Karpas-422 (cell line): Measurements from ENCODE around the gene ST6GAL1. TPM values are rescaled to one million over a fixed set of nuclear protein-coding genes. Genes with fewer than 3 reads are reported as not detected.

ENCODE experiments used
- DNase-seq: peaks from one replicate; pipeline ENCODE4 v3.0.0-alpha.2; 2015
- H2AFZ ChIP-seq: fragments of 200-600 bp; sonication (generic); 2 replicates; pipeline ENCODE4 v1.6.1; 2014; ENCODE audit warnings: antibody characterized with exemption, low read length, mixed read lengths
- H3K27ac ChIP-seq: fragments of 200-600 bp; sonication (generic); 2 replicates; pipeline ENCODE4 v1.5.1; 2014; ENCODE audit warnings: mild to moderate bottlenecking, low read length, moderate library complexity
- H3K27me3 ChIP-seq: fragments of 200-600 bp; sonication (generic); 2 replicates; pipeline ENCODE4 v1.6.1; 2014; ENCODE audit warnings: low read length, mixed read lengths
- H3K36me3 ChIP-seq: fragments of 200-600 bp; sonication (generic); 2 replicates; pipeline ENCODE4 v1.6.1; 2014; ENCODE audit warnings: low read length, mixed read lengths; ENCODE audit not compliant: insufficient read depth
- H3K4me1 ChIP-seq: fragments of 200-600 bp; sonication (generic); 2 replicates; pipeline ENCODE4 v1.6.1; 2014; ENCODE audit warnings: mild to moderate bottlenecking, low read length, mixed read lengths
- H3K4me2 ChIP-seq: fragments of 200-600 bp; sonication (generic); 2 replicates; pipeline ENCODE4 v1.6.1; 2014; ENCODE audit warnings: low read length, low read depth, mild to moderate bottlenecking; ENCODE audit not compliant: poor library complexity, severe bottlenecking
- H3K4me3 ChIP-seq: fragments of 200-600 bp; sonication (generic); 2 replicates; pipeline ENCODE4 v1.5.1; 2014; ENCODE audit warnings: mild to moderate bottlenecking, antibody characterized with exemption, low read length, mixed read lengths
- H3K79me2 ChIP-seq: fragments of 200-600 bp; sonication (generic); 2 replicates; pipeline ENCODE4 v1.6.1; 2014; ENCODE audit warnings: mild to moderate bottlenecking, low read length, mixed read lengths
- H3K9ac ChIP-seq: fragments of 200-600 bp; sonication (generic); 2 replicates; pipeline ENCODE4 v1.6.0; 2014; ENCODE audit warnings: low read length
- H3K9me2 ChIP-seq: fragments of 200-600 bp; sonication (generic), shearing (Covaris generic); replicated peaks from 2 replicates; pipeline ENCODE4 v1.6.0; 2014; ENCODE audit warnings: mild to moderate bottlenecking, low read length, moderate library complexity; ENCODE audit not compliant: insufficient read depth
- H3K9me3 ChIP-seq: fragments of 300-700, 200-600 bp; sonication (generic); 2 replicates; pipeline ENCODE4 v1.6.1; 2014; ENCODE audit warnings: low read length, mixed read lengths
- H4K20me1 ChIP-seq: fragments of 200-600 bp; sonication (generic); 2 replicates; pipeline ENCODE4 v1.6.1; 2014; ENCODE audit warnings: mild to moderate bottlenecking, antibody characterized with exemption, low read length, low read depth; ENCODE audit not compliant: insufficient read depth
- total RNA-seq: library from RNA; depleted of rRNA; stranded (reverse); fragments of >200 nt; shearing (Covaris generic); gene quantifications from 2 replicates; pipeline ENCODE4 v1.2.3, GENCODE V29; 2014; ENCODE audit warnings: low replicate concordance

ST6GAL1 gene
- total RNA-seq, 1 experiment from 2014 or later, result 416 TPM

DNA sequence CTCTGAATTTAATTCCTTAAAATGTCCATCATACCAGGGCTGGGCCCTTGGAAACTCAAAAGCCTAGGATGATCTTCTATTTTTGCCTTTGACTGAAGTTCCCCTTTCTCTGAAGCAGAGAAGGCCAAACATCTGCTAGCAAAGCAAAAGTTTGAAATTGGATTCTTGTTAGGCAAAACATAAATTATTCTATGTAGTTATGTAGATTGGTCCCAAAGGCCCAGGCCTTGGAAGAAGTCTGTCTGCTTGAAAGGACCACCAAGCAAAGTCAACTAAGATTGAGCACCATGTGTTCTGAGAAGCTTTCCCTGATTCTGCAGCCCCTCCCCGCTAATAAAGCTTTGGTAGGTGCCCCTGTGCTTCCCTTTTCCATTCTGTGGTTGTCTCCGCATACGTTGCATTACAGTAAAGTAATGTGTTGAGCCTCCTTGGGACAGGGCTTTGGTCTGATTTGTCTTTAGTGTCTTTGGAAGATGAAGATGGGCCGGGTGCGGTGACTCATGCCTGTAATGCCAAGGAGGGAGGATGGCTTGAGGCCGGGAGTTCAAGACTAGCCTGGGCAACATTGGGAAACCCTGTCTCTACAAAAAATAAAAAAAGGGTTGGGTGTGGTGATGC, 152.5 kb downstream of the ST6GAL1 start:
- Histone ChIP-seq H3K4me1 (peaks cover 21% of the 10 kb centered on the region), H3K4me2 (no peak overlapping the region), H2AFZ (no peak overlapping the region), H3K9me2 (no peaks in the 10 kb centered on the region), H3K27me3 (no peaks in the 10 kb centered on the region), H3K9ac (no peak overlapping the region), H4K20me1 (no peaks in the 10 kb centered on the region), H3K36me3 (no peaks in the 10 kb centered on the region; the same call in 1 of the 2 replicates), H3K79me2 (no peaks in the 10 kb centered on the region), H3K9me3 (peaks cover 9% of the 10 kb centered on the region), H3K4me3 (no peak overlapping the region), H3K27ac (peak overlapping the region; percentile 47)
- DNase-seq, result peak; percentile 63

DNA sequence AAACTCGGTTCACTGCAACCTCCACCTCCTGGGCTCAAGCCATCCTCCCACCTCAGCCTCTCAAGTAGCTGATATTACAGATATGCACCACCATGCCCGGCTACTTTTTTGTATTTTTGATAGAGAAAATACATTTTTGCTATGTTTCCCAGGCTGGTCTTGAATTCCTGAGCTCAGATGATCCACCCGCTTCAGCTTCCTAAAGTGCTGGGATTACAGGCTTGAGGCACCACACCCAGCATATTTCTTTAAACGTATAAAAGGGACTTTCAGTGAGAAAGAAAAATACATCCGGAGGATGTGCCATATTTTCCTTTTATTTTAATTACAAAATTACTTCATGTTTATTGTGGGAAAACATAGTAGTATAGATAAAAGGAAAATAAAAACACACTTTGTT, 153.8 kb downstream of the ST6GAL1 start:
- no peak overlapping the region for H3K4me2 ChIP-seq
- H3K36me3 ChIP-seq, result peaks cover 4% of the 10 kb centered on the region
- peak overlapping the region; percentile 47 for H3K27ac ChIP-seq
- DNase-seq, result peak; percentile 41
- H3K27me3 ChIP-seq, result no peaks in the 10 kb centered on the region
- no peak overlapping the region for H3K9ac ChIP-seq
- no peaks in the 10 kb centered on the region for H4K20me1 ChIP-seq
- no peak overlapping the region for H3K4me3 ChIP-seq
- peaks cover 9% of the 10 kb centered on the region for H3K9me3 ChIP-seq
- peaks cover 31% of the 10 kb centered on the region for H3K4me1 ChIP-seq
- no peak overlapping the region for H2AFZ ChIP-seq
- H3K9me2 ChIP-seq, result no peaks in the 10 kb centered on the region
- H3K79me2 ChIP-seq, result no peaks in the 10 kb centered on the region

DNA sequence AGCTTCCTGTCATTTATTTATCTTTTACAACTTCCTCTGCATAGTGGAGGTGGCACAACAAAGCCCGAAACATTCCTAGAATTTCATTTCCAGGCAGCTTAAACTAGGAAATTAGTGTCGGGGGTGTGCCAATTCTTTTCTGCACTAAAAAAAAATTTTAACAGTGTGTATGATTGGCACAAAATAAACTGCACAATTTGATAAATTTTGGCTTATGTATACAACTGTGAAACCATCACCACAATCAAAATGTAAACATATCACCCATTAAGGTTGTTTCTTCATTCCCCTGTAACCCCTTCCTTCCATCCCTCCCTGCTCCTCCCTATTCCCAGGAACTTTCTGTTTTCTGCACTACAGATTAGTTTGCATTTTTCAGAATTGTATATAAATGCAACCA, 154.3 kb downstream of the ST6GAL1 start:
- H4K20me1 ChIP-seq, result no peaks in the 10 kb centered on the region
- H3K27me3 ChIP-seq, result no peaks in the 10 kb centered on the region
- no peak overlapping the region for H3K4me3 ChIP-seq
- peaks cover 4% of the 10 kb centered on the region for H3K36me3 ChIP-seq
- peaks cover 9% of the 10 kb centered on the region for H3K9me3 ChIP-seq
- H2AFZ ChIP-seq, result no peak overlapping the region
- DNase-seq, result no peak
- H3K27ac ChIP-seq, result peak overlapping the region; percentile 47; the same call in 1 of the 2 replicates
- peaks cover 36% of the 10 kb centered on the region for H3K4me1 ChIP-seq
- H3K9ac ChIP-seq, result no peak overlapping the region
- H3K4me2 ChIP-seq, result no peak overlapping the region
- H3K9me2 ChIP-seq, result no peaks in the 10 kb centered on the region
- H3K79me2 ChIP-seq, result no peaks in the 10 kb centered on the region

DNA sequence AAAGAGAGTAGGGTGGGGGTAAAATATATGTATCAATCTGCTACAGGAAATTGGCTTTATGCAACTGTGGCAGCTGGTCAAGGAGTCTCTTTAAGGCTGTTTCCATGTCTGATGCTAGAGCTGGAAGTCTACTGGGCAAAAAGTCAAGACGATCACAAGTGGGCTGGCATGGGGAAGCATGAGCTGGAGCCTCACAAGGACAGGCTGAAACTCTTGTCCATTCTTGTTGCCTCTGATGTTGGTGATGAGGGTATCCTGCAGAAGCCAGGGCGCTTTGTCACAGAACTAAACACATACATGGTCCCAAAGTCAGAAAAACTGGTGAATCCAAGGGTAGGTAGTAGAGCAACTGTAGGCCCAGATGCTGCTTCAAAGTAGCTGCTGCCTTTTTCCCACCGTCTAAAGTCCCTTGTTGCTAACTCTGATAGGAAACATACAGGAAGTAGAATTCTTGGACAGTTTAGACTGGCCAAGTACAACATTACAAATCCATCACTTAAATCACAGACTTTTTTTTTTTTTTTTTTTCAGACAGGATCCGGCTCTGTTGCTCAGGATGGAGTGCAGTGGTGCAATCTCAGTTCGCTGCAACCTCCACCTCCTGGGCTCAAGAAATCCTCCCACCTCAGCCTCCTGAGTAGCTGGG, 154.8 kb downstream of the ST6GAL1 start:
- Histone ChIP-seq H3K9me2 (no peaks in the 10 kb centered on the region), H3K9ac (no peak overlapping the region), H3K27me3 (no peaks in the 10 kb centered on the region), H3K4me2 (no peak overlapping the region), H3K27ac (peak overlapping the region; percentile 47; the same call in 1 of the 2 replicates), H4K20me1 (no peaks in the 10 kb centered on the region), H3K9me3 (peaks cover 9% of the 10 kb centered on the region), H3K4me3 (no peak overlapping the region), H3K4me1 (peaks cover 38% of the 10 kb centered on the region), H3K79me2 (no peaks in the 10 kb centered on the region), H2AFZ (no peak overlapping the region), H3K36me3 (peaks cover 4% of the 10 kb centered on the region)
- DNase-seq, result peak; percentile 43

DNA sequence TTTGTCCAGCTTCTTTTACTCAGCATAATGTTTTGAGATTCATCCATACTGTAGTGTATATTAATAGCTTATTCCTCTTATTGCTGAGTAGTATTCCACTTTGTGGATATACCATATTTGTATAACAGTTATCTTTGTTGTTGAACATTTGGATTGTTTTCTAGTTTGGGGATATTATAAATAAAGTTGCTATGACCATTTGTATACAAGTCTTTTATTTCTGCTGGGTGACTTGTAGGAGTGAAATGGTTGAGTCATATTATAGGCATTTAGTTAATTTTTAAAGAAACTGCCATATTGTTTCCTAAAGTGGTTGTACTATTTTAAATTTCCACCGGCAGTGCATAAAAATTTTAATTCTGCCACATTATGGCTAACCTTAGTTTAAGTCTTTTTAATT, 155.6 kb downstream of the ST6GAL1 start:
- no peaks in the 10 kb centered on the region for H3K9me2 ChIP-seq
- H3K27me3 ChIP-seq, result no peaks in the 10 kb centered on the region
- no peak overlapping the region for H2AFZ ChIP-seq
- H3K9ac ChIP-seq, result no peak overlapping the region
- DNase-seq, result peak; percentile 51
- H3K4me3 ChIP-seq, result no peak overlapping the region
- H3K9me3 ChIP-seq, result peaks cover 9% of the 10 kb centered on the region
- H3K79me2 ChIP-seq, result no peaks in the 10 kb centered on the region
- H4K20me1 ChIP-seq, result no peaks in the 10 kb centered on the region
- peaks cover 9% of the 10 kb centered on the region for H3K36me3 ChIP-seq
- peak overlapping the region; percentile 11 for H3K4me2 ChIP-seq
- peak overlapping the region; percentile 40; the same call in 1 of the 2 replicates for H3K27ac ChIP-seq
- H3K4me1 ChIP-seq, result peaks cover 38% of the 10 kb centered on the region

DNA sequence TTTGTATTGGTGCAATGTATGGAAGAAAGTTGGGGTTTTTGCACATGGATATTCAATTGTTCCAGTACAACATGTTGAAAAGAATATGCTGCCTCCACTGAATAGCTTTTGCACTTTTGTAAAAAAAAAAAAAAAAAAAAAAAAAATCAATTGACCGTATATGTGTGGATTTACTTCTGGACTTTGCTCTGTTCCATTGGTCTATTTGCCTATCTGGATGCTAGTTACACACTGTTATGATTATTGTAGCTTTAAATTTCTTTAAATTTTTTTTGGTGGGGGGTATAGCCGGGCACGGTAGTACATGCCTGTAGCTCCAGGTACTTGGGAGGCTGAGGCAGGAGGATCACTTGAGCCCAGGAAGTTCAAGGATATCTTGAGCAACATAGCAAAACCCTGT, 156.5 kb downstream of the ST6GAL1 start:
- Histone ChIP-seq H3K9me3 (peaks cover 9% of the 10 kb centered on the region), H4K20me1 (no peaks in the 10 kb centered on the region), H3K27ac (0 out of 2 replicates have a peak overlapping the region, but pooled peaks have one; percentile 27), H3K4me1 (peaks cover 36% of the 10 kb centered on the region), H3K4me2 (no peak overlapping the region), H3K9me2 (no peaks in the 10 kb centered on the region), H3K36me3 (peaks cover 12% of the 10 kb centered on the region), H3K27me3 (no peaks in the 10 kb centered on the region), H3K79me2 (no peaks in the 10 kb centered on the region), H2AFZ (no peak overlapping the region), H3K9ac (no peak overlapping the region), H3K4me3 (no peak overlapping the region)
- no peak for DNase-seq

DNA sequence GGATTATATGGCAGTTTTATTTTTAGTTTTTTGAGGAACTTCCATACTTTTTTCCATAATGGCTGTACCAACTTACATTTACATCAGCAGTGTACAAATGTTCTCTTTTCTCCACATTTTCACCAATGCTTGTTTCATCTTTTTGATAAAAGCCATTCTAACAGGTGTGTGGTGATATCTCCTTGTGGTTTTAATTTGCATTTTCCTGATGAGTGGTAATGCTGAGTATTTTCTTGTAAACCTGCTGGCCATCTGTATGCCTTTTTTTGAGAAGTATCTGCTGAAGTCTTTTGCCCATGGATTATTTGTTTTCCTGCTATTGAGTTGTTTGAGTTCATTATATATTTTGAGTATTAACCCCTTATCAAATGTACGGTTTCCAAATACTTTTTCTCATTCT, 158.4 kb downstream of the ST6GAL1 start:
- Histone ChIP-seq H3K27ac (peak overlapping the region; percentile 73), H3K36me3 (peaks cover 12% of the 10 kb centered on the region), H3K4me1 (peaks cover 25% of the 10 kb centered on the region), H3K9me2 (no peaks in the 10 kb centered on the region), H3K9me3 (peaks cover 13% of the 10 kb centered on the region), H3K9ac (no peak overlapping the region), H3K27me3 (no peaks in the 10 kb centered on the region), H3K4me3 (no peak overlapping the region), H3K79me2 (no peaks in the 10 kb centered on the region), H3K4me2 (peak overlapping the region; percentile 23), H2AFZ (no peak overlapping the region), H4K20me1 (no peaks in the 10 kb centered on the region)
- peak; percentile 57 for DNase-seq

DNA sequence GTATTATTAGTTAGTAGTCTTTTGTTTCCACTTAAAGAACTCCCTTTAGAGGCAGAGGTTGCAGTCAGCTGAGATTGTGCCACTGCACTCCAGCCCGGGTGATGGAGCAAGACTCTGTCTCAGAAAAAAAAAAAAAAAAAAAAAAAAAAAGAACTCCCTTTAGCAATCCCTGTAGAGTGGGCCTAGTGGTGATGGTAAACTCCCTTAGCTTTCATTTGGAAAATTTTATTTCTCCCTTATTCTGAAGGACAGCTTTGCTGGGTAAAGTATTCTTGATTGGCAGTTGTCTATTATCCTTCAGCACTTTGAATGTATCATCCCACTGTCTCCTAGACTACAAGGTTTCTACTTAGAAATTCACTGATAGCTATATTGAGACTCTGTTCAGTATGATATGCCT, 163.0 kb downstream of the ST6GAL1 start:
- Histone ChIP-seq H3K4me2 (no peak overlapping the region), H4K20me1 (no peaks in the 10 kb centered on the region), H2AFZ (no peak overlapping the region), H3K27me3 (no peaks in the 10 kb centered on the region), H3K4me1 (peaks cover 15% of the 10 kb centered on the region), H3K27ac (no peak overlapping the region), H3K79me2 (no peaks in the 10 kb centered on the region), H3K36me3 (peaks cover 17% of the 10 kb centered on the region), H3K9me3 (peaks cover 6% of the 10 kb centered on the region; the same call in 1 of the 2 replicates), H3K9me2 (no peaks in the 10 kb centered on the region), H3K4me3 (no peak overlapping the region), H3K9ac (no peak overlapping the region)
- DNase-seq, result peak; percentile 44
